H9 (cell line): ENCODE measurements around the gene SCIN. TPM values are rescaled to one million over a fixed set of nuclear protein-coding genes. Genes with fewer than 3 reads are reported as not detected.

ENCODE experiments used
- DNase-seq: peaks from one replicate; pipeline ENCODE4 v3.0.0-alpha.2; 2017
- H2AFZ ChIP-seq: one replicate; pipeline ENCODE4 v1.6.1; 2013; ENCODE audit warnings: mild to moderate bottlenecking, low read length, control low read depth, moderate library complexity
- H2AK5ac ChIP-seq: 2 replicates; pipeline ENCODE4 v1.6.1; 2013; ENCODE audit warnings: low read length, control low read depth, mixed read lengths; ENCODE audit not compliant: insufficient read length
- H2BK120ac ChIP-seq: one replicate; pipeline ENCODE4 v1.6.1; 2013; ENCODE audit warnings: low read depth, mild to moderate bottlenecking, low read length, control low read depth, inconsistent platforms; ENCODE audit not compliant: poor library complexity, severe bottlenecking
- H2BK12ac ChIP-seq: 2 replicates; pipeline ENCODE4 v1.6.1; 2013; ENCODE audit warnings: low read length, control low read depth, mixed read lengths, low read depth; ENCODE audit not compliant: insufficient read length
- H2BK15ac ChIP-seq: 2 replicates; pipeline ENCODE4 v1.6.1; 2013; ENCODE audit warnings: low read depth, low read length, control low read depth
- H2BK20ac ChIP-seq: one replicate; pipeline ENCODE4 v1.6.1; 2013; ENCODE audit warnings: low read depth, mild to moderate bottlenecking, low read length, control low read depth, inconsistent platforms; ENCODE audit not compliant: poor library complexity, severe bottlenecking
- H2BK5ac ChIP-seq: 2 replicates; pipeline ENCODE4 v1.6.1; 2013; ENCODE audit warnings: low read length, control low read depth, mixed read lengths; ENCODE audit not compliant: insufficient read length
- H3K14ac ChIP-seq: 2 replicates; pipeline ENCODE4 v1.6.1; 2013; ENCODE audit warnings: low read length, control low read depth; ENCODE audit not compliant: insufficient read depth
- H3K18ac ChIP-seq: 2 replicates; pipeline ENCODE4 v1.6.1; 2013; ENCODE audit warnings: low read depth, mild to moderate bottlenecking, mixed read lengths, low read length, control low read depth; ENCODE audit not compliant: insufficient read length
- H3K23ac ChIP-seq: 2 replicates; pipeline ENCODE4 v1.6.1; 2013; ENCODE audit warnings: low read length, control low read depth, mixed read lengths, low read depth; ENCODE audit not compliant: insufficient read length
- H3K23me2 ChIP-seq: 2 replicates; pipeline ENCODE4 v1.6.1; 2013; ENCODE audit warnings: low read depth, mild to moderate bottlenecking, mixed read lengths, low read length, control low read depth; ENCODE audit not compliant: insufficient read length, poor library complexity, severe bottlenecking
- H3K27ac ChIP-seq: 2 replicates; pipeline ENCODE4 v1.5.1; 2013; ENCODE audit warnings: low read length, control low read depth, mixed read lengths, low read depth; ENCODE audit not compliant: insufficient read length
- H3K27me3 ChIP-seq: 2 replicates; pipeline ENCODE4 v1.6.1; 2013; ENCODE audit warnings: low read length, control low read depth, inconsistent platforms; ENCODE audit not compliant: insufficient read depth
- H3K4ac ChIP-seq: 2 replicates; pipeline ENCODE4 v1.6.1; 2013; ENCODE audit warnings: low read depth, mild to moderate bottlenecking, control low read depth, inconsistent platforms, low read length, moderate library complexity
- H3K4me1 ChIP-seq: 2 replicates; pipeline ENCODE4 v1.6.1; 2013; ENCODE audit warnings: low read length, control low read depth, inconsistent platforms; ENCODE audit not compliant: insufficient read depth
- H3K4me2 ChIP-seq: 2 replicates; pipeline ENCODE4 v1.6.1; 2013; ENCODE audit warnings: low read length, control low read depth, mixed read lengths; ENCODE audit not compliant: insufficient read length, insufficient read depth
- H3K56ac ChIP-seq: 2 replicates; pipeline ENCODE4 v1.6.1; 2013; ENCODE audit warnings: low read depth, mild to moderate bottlenecking, mixed read lengths, low read length, control low read depth; ENCODE audit not compliant: insufficient read length
- H3K79me1 ChIP-seq: 2 replicates; pipeline ENCODE4 v1.6.1; 2013; ENCODE audit warnings: low read depth, mild to moderate bottlenecking, moderate library complexity, low read length, control low read depth, inconsistent platforms; ENCODE audit not compliant: insufficient read depth, poor library complexity, severe bottlenecking
- H3K79me2 ChIP-seq: 2 replicates; pipeline ENCODE4 v1.6.1; 2013; ENCODE audit warnings: low read length, control low read depth, inconsistent platforms; ENCODE audit not compliant: insufficient read depth
- H3K9ac ChIP-seq: 2 replicates; pipeline ENCODE4 v1.6.1; 2013; ENCODE audit warnings: low read length, control low read depth, mixed read lengths; ENCODE audit not compliant: insufficient read length; ENCODE audit errors: extremely low read depth
- H3K9me3 ChIP-seq: one replicate; pipeline ENCODE4 v1.6.1; 2013; ENCODE audit warnings: low read depth, low read length, inconsistent platforms; ENCODE audit not compliant: control insufficient read depth
- H3T11ph ChIP-seq: one replicate; pipeline ENCODE4 v1.6.1; 2013; ENCODE audit warnings: mild to moderate bottlenecking, low read length, control low read depth, inconsistent platforms
- H4K20me1 ChIP-seq: one replicate; pipeline ENCODE4 v1.6.1; 2013; ENCODE audit not compliant: control insufficient read depth, insufficient read length, insufficient read depth
- H4K5ac ChIP-seq: 2 replicates; pipeline ENCODE4 v1.6.1; 2013; ENCODE audit warnings: low read depth, mild to moderate bottlenecking, mixed read lengths, low read length, control low read depth; ENCODE audit not compliant: insufficient read length
- H4K8ac ChIP-seq: replicated peaks from 2 replicates; pipeline ENCODE4 v1.6.1; 2013; ENCODE audit warnings: low read length, control low read depth, mixed read lengths, low read depth; ENCODE audit not compliant: insufficient read length
- H4K91ac ChIP-seq: 2 replicates; pipeline ENCODE4 v1.6.1; 2013; ENCODE audit warnings: low read depth, mild to moderate bottlenecking, moderate library complexity, mixed read lengths, low read length, control low read depth; ENCODE audit not compliant: insufficient read length
- H3K27ac Mint-ChIP-seq, 3 experiments: 2 replicates in 2 of 3; 3 replicates in 1 of 3; pipeline ENCODE4 v1.8.0; 2020 to 2021; ENCODE audit warnings: mixed read lengths in 3 of 3, mild to moderate bottlenecking in 1 of 3, moderate library complexity in 1 of 3
- H3K27me3 Mint-ChIP-seq: 2 replicates; pipeline ENCODE4 v1.8.0; 2021; ENCODE audit warnings: low read depth, mild to moderate bottlenecking, moderate library complexity, mixed read lengths
- H3K36me3 Mint-ChIP-seq, 3 experiments: 2 replicates in 2 of 3; 3 replicates in 1 of 3; pipeline ENCODE4 v1.8.0; 2020 to 2021; ENCODE audit warnings: low read depth in 3 of 3, mixed read lengths in 3 of 3; ENCODE audit not compliant: insufficient read depth in 1 of 3
- H3K4me1 Mint-ChIP-seq, 2 experiments: 2 replicates each; pipeline ENCODE4 v1.8.0; 2020; ENCODE audit warnings: mixed read lengths in 2 of 2
- H3K4me3 Mint-ChIP-seq, 2 experiments: 2 replicates in 1 of 2; 3 replicates in 1 of 2; pipeline ENCODE4 v1.8.0; 2020 to 2021; ENCODE audit warnings: mild to moderate bottlenecking in 2 of 2, mixed read lengths in 2 of 2, moderate library complexity in 1 of 2
- H3K9me3 Mint-ChIP-seq, 2 experiments: 2 replicates in 1 of 2; 3 replicates in 1 of 2; pipeline ENCODE4 v1.8.0; 2020; ENCODE audit warnings: mild to moderate bottlenecking in 2 of 2, mixed read lengths in 2 of 2, moderate library complexity in 1 of 2
- WGBS: extraction: QIAGEN DNeasy Blood & Tissue Kit; methylation state at CpG from one replicate; pipeline ENCODE4 v1.1.7; 2013; ENCODE audit warnings: missing lambda C conversion rate, low lambda C conversion rate, mixed read lengths; ENCODE audit not compliant: insufficient read length; ENCODE audit errors: extremely low coverage; 5-methylcytosine and 5-hydroxymethylcytosine counted together
- total RNA-seq: library from RNA; stranded (reverse); gene quantifications from 2 replicates; pipeline ENCODE4 v1.2.1, GENCODE V29; 2021
- TF ChIP-seq, protein P1 (sequence below): fragments of 200-600 bp; sonication (generic); conservative IDR thresholded peaks from 3 replicates; pipeline ENCODE4 v1.8.0; 2021; ENCODE audit warnings: antibody characterized with exemption, mild to moderate bottlenecking

SCIN gene
- total RNA-seq, 1 experiment from 2014 or later = 0.44 TPM

DNA sequence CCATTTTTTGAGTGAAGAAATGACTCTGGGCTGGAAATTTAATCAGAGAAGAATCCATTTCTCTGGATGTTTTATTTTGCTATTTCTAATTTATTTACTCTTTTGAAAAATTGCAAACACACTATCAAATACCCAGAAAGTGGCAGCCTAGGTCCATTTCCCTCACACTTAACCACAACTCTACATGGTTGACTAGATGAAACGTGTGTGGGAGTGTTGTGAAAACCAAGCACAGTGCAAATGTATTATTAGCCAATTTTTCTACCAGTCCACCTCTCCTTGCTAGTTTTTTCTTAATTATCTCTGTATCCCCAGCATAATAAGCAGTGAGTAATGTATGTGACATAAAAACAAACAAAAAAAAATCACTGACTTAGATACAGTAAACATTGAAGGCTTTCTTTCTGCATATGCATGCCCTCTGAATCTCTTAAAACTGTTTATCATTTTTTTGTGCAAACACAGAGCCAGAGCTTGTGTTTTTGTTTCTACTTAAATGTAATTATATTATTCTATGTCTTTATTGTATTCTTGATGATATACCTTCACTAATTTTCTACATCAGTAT is 30.9 kb downstream of the SCIN start:
- no peak overlapping the region for H2BK120ac ChIP-seq
- H4K91ac ChIP-seq = no peak overlapping the region
- no peak overlapping the region for H4K8ac ChIP-seq
- H3K9me3 ChIP-seq = no peaks in the 10 kb centered on the region
- H3T11ph ChIP-seq = no peak overlapping the region
- H2BK12ac ChIP-seq = no peak overlapping the region
- H3K4me3 Mint-ChIP-seq = no peak overlapping the region
- no peaks in the 10 kb centered on the region for H3K27me3 ChIP-seq
- H3K56ac ChIP-seq = no peak overlapping the region
- DNase-seq = no peak
- H2BK15ac ChIP-seq = no peak overlapping the region
- no peak overlapping the region for H2AK5ac ChIP-seq
- H3K36me3 Mint-ChIP-seq = peaks cover 0 to 13% (median 7%) of the 10 kb centered on the region in 3 experiments; a peak in 6 of 7 replicates
- H3K79me1 ChIP-seq = no peaks in the 10 kb centered on the region
- H3K27ac Mint-ChIP-seq = no peak overlapping the region
- H3K9me3 Mint-ChIP-seq = peaks cover 12 to 15% of the 10 kb centered on the region in 2 experiments
- H2AFZ ChIP-seq = no peak overlapping the region
- H3K18ac ChIP-seq = no peak overlapping the region
- no peak overlapping the region for H3K4ac ChIP-seq
- H2BK5ac ChIP-seq = no peak overlapping the region
- no peaks in the 10 kb centered on the region for H4K20me1 ChIP-seq
- H3K23me2 ChIP-seq = no peaks in the 10 kb centered on the region
- H3K27me3 Mint-ChIP-seq = no peaks in the 10 kb centered on the region
- no peaks in the 10 kb centered on the region for H3K79me2 ChIP-seq
- H3K4me2 ChIP-seq = no peak overlapping the region
- H3K14ac ChIP-seq = no peak overlapping the region
- TF ChIP-seq, protein P1, sequence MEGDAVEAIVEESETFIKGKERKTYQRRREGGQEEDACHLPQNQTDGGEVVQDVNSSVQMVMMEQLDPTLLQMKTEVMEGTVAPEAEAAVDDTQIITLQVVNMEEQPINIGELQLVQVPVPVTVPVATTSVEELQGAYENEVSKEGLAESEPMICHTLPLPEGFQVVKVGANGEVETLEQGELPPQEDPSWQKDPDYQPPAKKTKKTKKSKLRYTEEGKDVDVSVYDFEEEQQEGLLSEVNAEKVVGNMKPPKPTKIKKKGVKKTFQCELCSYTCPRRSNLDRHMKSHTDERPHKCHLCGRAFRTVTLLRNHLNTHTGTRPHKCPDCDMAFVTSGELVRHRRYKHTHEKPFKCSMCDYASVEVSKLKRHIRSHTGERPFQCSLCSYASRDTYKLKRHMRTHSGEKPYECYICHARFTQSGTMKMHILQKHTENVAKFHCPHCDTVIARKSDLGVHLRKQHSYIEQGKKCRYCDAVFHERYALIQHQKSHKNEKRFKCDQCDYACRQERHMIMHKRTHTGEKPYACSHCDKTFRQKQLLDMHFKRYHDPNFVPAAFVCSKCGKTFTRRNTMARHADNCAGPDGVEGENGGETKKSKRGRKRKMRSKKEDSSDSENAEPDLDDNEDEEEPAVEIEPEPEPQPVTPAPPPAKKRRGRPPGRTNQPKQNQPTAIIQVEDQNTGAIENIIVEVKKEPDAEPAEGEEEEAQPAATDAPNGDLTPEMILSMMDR = no peak
- H3K27ac ChIP-seq = no peak overlapping the region
- H3K4me1 Mint-ChIP-seq = no peaks in the 10 kb centered on the region
- H2BK20ac ChIP-seq = no peak overlapping the region
- H3K23ac ChIP-seq = no peak overlapping the region
- H3K4me1 ChIP-seq = no peaks in the 10 kb centered on the region
- WGBS = no CpG with 5 or more reads among the region's 1 CpG
- H4K5ac ChIP-seq = no peak overlapping the region
- no peak overlapping the region for H3K9ac ChIP-seq
